Epithelial cell of proximal tubule (primary cell): ENCODE data around the gene SKAP1. TPM values are rescaled to one million over a fixed set of nuclear protein-coding genes. Genes with fewer than 3 reads are reported as not detected.

Experiments
- DNase-seq: peaks from one replicate; pipeline ENCODE4 v3.0.0-alpha.2; 2011; ENCODE audit warnings: low read depth
- H3K4me3 ChIP-seq: 2 replicates; pipeline ENCODE4 v1.5.1; 2011; ENCODE audit warnings: low read depth, mild to moderate bottlenecking, low read length
- CTCF ChIP-seq: conservative IDR thresholded peaks from 2 replicates; pipeline ENCODE4 v1.5.1; 2012; ENCODE audit warnings: low read depth, mild to moderate bottlenecking, low read length
- total RNA-seq: library from RNA; depleted of rRNA; stranded (reverse); fragments of >200 nt; gene quantifications from 2 replicates; pipeline ENCODE4 v1.2.3, GENCODE V29; 2015

Gene SKAP1
- total RNA-seq, 1 donor from 2014 or later = 11.4 TPM

- TF ChIP-seq CTCF = no peak
- no peak overlapping the region for H3K4me3 ChIP-seq
- DNase-seq = no peak
Observed at GRCh38 chr17:48240122-48240521, 189.9 kb downstream of the SKAP1 start.

GRCh38 chr17:48239603-48239995 lies 190.4 kb downstream of the SKAP1 start:
- TF ChIP-seq CTCF = no peak
- no peak for DNase-seq
- no peak overlapping the region for H3K4me3 ChIP-seq

GRCh38 chr17:48238933-48239602 lies 190.9 kb downstream of the SKAP1 start:
- H3K4me3 ChIP-seq = no peak overlapping the region
- DNase-seq = no peak
- TF ChIP-seq CTCF = no peak

- H3K4me3 ChIP-seq = no peak overlapping the region
- DNase-seq = no peak
- TF ChIP-seq CTCF = no peak
Observed at GRCh38 chr17:48237456-48237855, 192.6 kb downstream of the SKAP1 start.

GRCh38 chr17:48236681-48237134 lies 193.3 kb downstream of the SKAP1 start:
- DNase-seq = no peak
- H3K4me3 ChIP-seq = no peak overlapping the region
- TF ChIP-seq CTCF = no peak

- no peak for TF ChIP-seq CTCF
- DNase-seq = no peak
- no peak overlapping the region for H3K4me3 ChIP-seq
Observed at GRCh38 chr17:48234922-48235321, 195.1 kb downstream of the SKAP1 start.
